CD8-positive, alpha-beta memory T cell (primary cell): ENCODE measurements around the gene PRICKLE2. TPM values are rescaled to one million over a fixed set of nuclear protein-coding genes. Genes with fewer than 3 reads are reported as not detected.

Experiments used
- CTCF ChIA-PET: fragments of 350-600 bp; sonication (Branson Sonifier 250); formaldehyde crosslinking; loops from one replicate; lab custom pipeline; 2021; ENCODE audit warnings: antibody characterized with exemption; lab: Charles Lee
- POLR2A ChIA-PET: fragments of 350-600 bp; sonication (Branson Sonifier 250); formaldehyde crosslinking; loops from one replicate; lab custom pipeline; 2021; ENCODE audit warnings: antibody characterized with exemption; lab: Charles Lee
- DNase-seq, 5 donors: peaks; one replicate each; pipeline versions ENCODE4 v3.0.0 to v3.0.0-alpha.2; 2020 to 2022; ENCODE audit warnings: mixed read lengths in 1 of 5
- H3K27ac ChIP-seq: one replicate; pipeline ENCODE4 v1.7.0; 2013; ENCODE audit warnings: low read depth, mild to moderate bottlenecking, low read length, moderate library complexity
- H3K27me3 ChIP-seq: 2 replicates; pipeline ENCODE4 v1.7.0; 2013; ENCODE audit warnings: low read length, mild to moderate bottlenecking; ENCODE audit not compliant: insufficient read depth, poor library complexity, severe bottlenecking
- H3K36me3 ChIP-seq: 2 replicates; pipeline ENCODE4 v1.7.0; 2013; ENCODE audit warnings: mild to moderate bottlenecking, low read length, moderate library complexity; ENCODE audit not compliant: insufficient read depth
- H3K4me1 ChIP-seq: 2 replicates; pipeline ENCODE4 v1.7.0; 2013; ENCODE audit warnings: mild to moderate bottlenecking, low read length, moderate library complexity; ENCODE audit not compliant: insufficient read depth
- H3K4me3 ChIP-seq: 2 replicates; pipeline ENCODE4 v1.7.0; 2013; ENCODE audit warnings: mild to moderate bottlenecking, low read length
- H3K9me3 ChIP-seq: 2 replicates; pipeline ENCODE4 v1.7.0; 2013; ENCODE audit warnings: mild to moderate bottlenecking, low read length
- H3K27ac Mint-ChIP-seq, 8 donors: one replicate each; pipeline ENCODE4 v1.8.0; 2020 to 2021; ENCODE audit warnings: mixed read lengths in 8 of 8, mild to moderate bottlenecking in 6 of 8, inconsistent platforms in 3 of 8, moderate library complexity in 3 of 8
- H3K27me3 Mint-ChIP-seq, 2 donors: one replicate each; pipeline ENCODE4 v1.8.0; 2020 to 2021; ENCODE audit warnings: mixed read lengths in 2 of 2, mild to moderate bottlenecking in 1 of 2, moderate library complexity in 1 of 2
- H3K36me3 Mint-ChIP-seq, 3 donors: one replicate each; pipeline ENCODE4 v1.8.0; 2020 to 2021; ENCODE audit warnings: mixed read lengths in 3 of 3, inconsistent platforms in 1 of 3, mild to moderate bottlenecking in 1 of 3
- H3K4me1 Mint-ChIP-seq, 3 donors: one replicate each; pipeline ENCODE4 v1.8.0; 2020 to 2021; ENCODE audit warnings: mixed read lengths in 3 of 3, inconsistent platforms in 1 of 3, mild to moderate bottlenecking in 1 of 3
- H3K4me3 Mint-ChIP-seq, 7 donors: one replicate each; pipeline ENCODE4 v1.8.0; 2020 to 2021; ENCODE audit warnings: mixed read lengths in 7 of 7, mild to moderate bottlenecking in 6 of 7, moderate library complexity in 4 of 7, inconsistent platforms in 2 of 7
- H3K9me3 Mint-ChIP-seq, 5 donors: one replicate each; pipeline ENCODE4 v1.8.0; 2020 to 2022; ENCODE audit warnings: mixed read lengths in 5 of 5, mild to moderate bottlenecking in 3 of 5, moderate library complexity in 2 of 5, inconsistent platforms in 1 of 5
- polyA plus RNA-seq: library from polyadenylated mRNA; unstranded; fragments of 300-500 nt; fragmentation: Illumina TruSeq; gene quantifications from one replicate; pipeline ENCODE4 v1.2.3, GENCODE V29; 2021
- total RNA-seq, 2 experiments: library from RNA; stranded (reverse); gene quantifications; one replicate each; pipeline ENCODE4 v1.2.3, GENCODE V29; 2021

PRICKLE2 gene
- total and polyA plus RNA-seq, 3 experiments from 2014 or later = not detected

DNA sequence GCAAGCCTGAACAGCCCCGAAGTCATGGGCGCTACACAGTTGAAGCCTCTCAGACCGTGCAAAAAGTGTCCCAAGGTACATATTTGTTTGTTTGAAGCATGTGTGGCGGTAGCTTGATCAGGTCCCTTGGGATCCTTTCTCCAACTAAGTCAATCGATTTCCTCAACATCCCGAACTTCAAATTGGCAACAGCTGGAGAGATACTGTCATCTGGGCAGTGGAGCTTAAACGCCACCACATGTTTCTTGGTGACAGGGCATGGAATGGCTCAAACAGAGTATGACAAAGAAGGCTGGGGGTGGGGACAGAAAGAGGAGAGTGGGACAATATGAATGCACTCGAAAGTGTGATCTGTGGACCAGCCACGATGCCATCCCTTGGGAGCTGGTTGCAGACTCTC, 117.0 kb downstream of the PRICKLE2 start:
- H3K4me3 Mint-ChIP-seq = no peak overlapping the region
- no peaks in the 10 kb centered on the region for H3K27me3 ChIP-seq
- CTCF ChIA-PET = no interaction called here
- DNase-seq = no peak
- H3K27ac Mint-ChIP-seq = no peak overlapping the region
- POLR2A ChIA-PET = no interaction called here
- no peak overlapping the region for H3K4me3 ChIP-seq
- peaks cover 0 to 6% (median 5%) of the 10 kb centered on the region in 5 donors for H3K9me3 Mint-ChIP-seq
- no peaks in the 10 kb centered on the region for H3K9me3 ChIP-seq
- peaks cover 0 to 1% (median 0%) of the 10 kb centered on the region in 3 donors for H3K36me3 Mint-ChIP-seq
- no peaks in the 10 kb centered on the region for H3K4me1 Mint-ChIP-seq
- no peak overlapping the region for H3K27ac ChIP-seq
- peaks cover 1 to 24% of the 10 kb centered on the region in 2 donors for H3K27me3 Mint-ChIP-seq
- no peaks in the 10 kb centered on the region for H3K36me3 ChIP-seq
- no peaks in the 10 kb centered on the region for H3K4me1 ChIP-seq

DNA sequence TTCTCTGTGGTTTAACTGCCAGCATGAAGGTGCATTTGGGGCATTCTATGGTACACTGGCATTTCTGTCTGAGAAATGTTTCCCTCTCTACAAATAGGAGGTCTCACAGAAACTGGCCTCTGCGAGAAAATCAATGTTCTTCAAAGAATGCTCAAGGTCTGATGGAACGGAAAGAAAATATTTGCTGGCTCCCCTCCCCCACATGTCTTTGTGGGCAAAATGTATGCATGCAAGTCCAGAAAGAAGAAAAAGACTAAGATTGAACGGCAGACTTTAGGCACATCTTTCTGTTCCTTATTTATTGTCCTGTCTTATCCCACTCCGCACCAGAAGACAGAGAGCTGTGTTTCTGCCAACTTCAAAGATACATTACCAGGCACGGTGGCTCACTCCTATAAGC, 118.1 kb downstream of the PRICKLE2 start:
- Mint-ChIP-seq H3K27ac (no peak overlapping the region), H3K4me1 (no peaks in the 10 kb centered on the region), H3K27me3 (peaks cover 1 to 26% of the 10 kb centered on the region in 2 donors), H3K9me3 (peaks cover 0 to under 1% (median under 1%) of the 10 kb centered on the region in 5 donors), H3K4me3 (no peak overlapping the region), H3K36me3 (no peaks in the 10 kb centered on the region)
- Histone ChIP-seq H3K27ac (no peak overlapping the region), H3K27me3 (no peaks in the 10 kb centered on the region), H3K36me3 (no peaks in the 10 kb centered on the region), H3K4me3 (no peak overlapping the region), H3K9me3 (no peaks in the 10 kb centered on the region), H3K4me1 (no peaks in the 10 kb centered on the region)
- ChIA-PET POLR2A (no interaction called here), CTCF (no interaction called here)
- no peak for DNase-seq

DNA sequence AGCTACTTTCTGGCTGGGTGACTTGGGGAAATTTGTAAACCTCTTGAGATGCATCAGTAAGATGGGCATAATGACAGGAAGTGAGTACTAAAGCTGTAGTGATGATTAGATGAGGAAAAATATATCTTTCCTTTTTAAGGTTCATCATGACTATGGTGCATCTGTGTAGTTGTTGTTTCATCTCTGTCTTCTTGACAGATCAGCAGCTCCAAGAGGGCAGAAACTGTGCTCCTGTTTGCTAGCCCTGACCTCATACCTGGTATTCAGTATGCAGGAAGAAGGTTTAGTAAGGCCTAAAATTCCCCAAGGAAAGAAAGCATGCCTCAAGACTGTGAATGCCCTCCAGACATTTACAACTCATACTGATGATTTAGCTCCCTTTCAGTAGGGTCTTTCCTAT, 119.5 kb downstream of the PRICKLE2 start:
- Histone ChIP-seq H3K27me3 (no peaks in the 10 kb centered on the region), H3K36me3 (no peaks in the 10 kb centered on the region), H3K9me3 (no peaks in the 10 kb centered on the region), H3K4me1 (no peaks in the 10 kb centered on the region), H3K4me3 (no peak overlapping the region), H3K27ac (no peak overlapping the region)
- ChIA-PET CTCF (no interaction called here), POLR2A (no interaction called here)
- H3K9me3 Mint-ChIP-seq = no peaks in the 10 kb centered on the region
- no peak for DNase-seq
- H3K4me3 Mint-ChIP-seq = no peak overlapping the region
- H3K27me3 Mint-ChIP-seq = peaks cover 1 to 21% of the 10 kb centered on the region in 2 donors
- no peak overlapping the region for H3K27ac Mint-ChIP-seq
- H3K36me3 Mint-ChIP-seq = no peaks in the 10 kb centered on the region
- H3K4me1 Mint-ChIP-seq = no peaks in the 10 kb centered on the region

DNA sequence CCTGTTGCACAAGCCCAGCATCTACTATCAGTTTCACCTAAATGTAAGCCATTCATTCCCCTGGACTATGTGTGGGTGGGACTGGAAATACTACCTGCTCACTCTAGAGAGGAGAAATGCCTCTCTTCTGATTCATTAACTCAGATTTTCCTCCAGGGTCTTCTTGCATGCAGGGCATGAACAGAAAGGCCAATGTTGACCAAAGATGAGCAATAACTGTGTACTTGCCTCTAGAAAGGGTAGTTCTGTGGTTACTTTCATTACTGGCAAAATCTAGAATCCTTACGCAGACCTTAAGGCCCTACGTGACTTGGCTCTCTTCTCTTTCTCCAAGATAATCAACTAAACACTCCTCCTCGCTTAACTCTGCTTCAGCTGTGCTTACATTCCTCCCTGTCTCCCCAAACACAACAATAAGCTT, 120.6 kb downstream of the PRICKLE2 start:
- POLR2A ChIA-PET = no interaction called here
- H3K27ac ChIP-seq = no peak overlapping the region
- H3K36me3 ChIP-seq = no peaks in the 10 kb centered on the region
- H3K27me3 Mint-ChIP-seq = peaks cover 1 to 16% of the 10 kb centered on the region in 2 donors
- H3K9me3 ChIP-seq = no peaks in the 10 kb centered on the region
- no peaks in the 10 kb centered on the region for H3K4me1 Mint-ChIP-seq
- no peaks in the 10 kb centered on the region for H3K36me3 Mint-ChIP-seq
- no peak overlapping the region for H3K27ac Mint-ChIP-seq
- no peak for DNase-seq
- no peak overlapping the region for H3K4me3 ChIP-seq
- H3K4me1 ChIP-seq = no peaks in the 10 kb centered on the region
- CTCF ChIA-PET = no interaction called here
- no peaks in the 10 kb centered on the region for H3K9me3 Mint-ChIP-seq
- H3K4me3 Mint-ChIP-seq = no peak overlapping the region
- H3K27me3 ChIP-seq = no peaks in the 10 kb centered on the region

DNA sequence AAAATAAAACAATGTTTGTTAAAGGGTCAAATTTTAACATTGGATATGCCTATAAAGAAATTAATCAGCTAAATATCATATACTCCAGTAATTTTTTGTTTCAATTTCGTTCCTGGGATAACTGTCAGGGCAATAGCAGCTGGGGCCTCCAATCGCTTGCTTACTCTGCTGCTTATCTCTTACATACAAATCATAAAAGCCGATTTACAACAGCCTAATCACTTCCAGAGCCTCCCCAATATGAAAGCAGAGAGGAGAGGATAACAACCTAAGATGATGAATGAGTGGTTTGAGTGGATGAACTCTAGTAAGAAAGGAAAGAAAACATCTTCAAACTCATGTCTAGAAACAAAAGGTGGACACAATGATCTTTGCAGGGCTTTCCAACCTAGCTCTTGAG, 121.3 kb downstream of the PRICKLE2 start:
- no peaks in the 10 kb centered on the region for H3K9me3 ChIP-seq
- H3K27me3 ChIP-seq = no peaks in the 10 kb centered on the region
- H3K36me3 ChIP-seq = no peaks in the 10 kb centered on the region
- H3K4me1 ChIP-seq = no peaks in the 10 kb centered on the region
- CTCF ChIA-PET = no interaction called here
- Mint-ChIP-seq H3K9me3 (no peaks in the 10 kb centered on the region), H3K4me1 (no peaks in the 10 kb centered on the region), H3K27ac (no peak overlapping the region), H3K27me3 (peaks cover 1 to 16% of the 10 kb centered on the region in 2 donors), H3K4me3 (no peak overlapping the region), H3K36me3 (no peaks in the 10 kb centered on the region)
- H3K4me3 ChIP-seq = no peak overlapping the region
- no peak overlapping the region for H3K27ac ChIP-seq
- no peak for DNase-seq
- POLR2A ChIA-PET = no interaction called here

DNA sequence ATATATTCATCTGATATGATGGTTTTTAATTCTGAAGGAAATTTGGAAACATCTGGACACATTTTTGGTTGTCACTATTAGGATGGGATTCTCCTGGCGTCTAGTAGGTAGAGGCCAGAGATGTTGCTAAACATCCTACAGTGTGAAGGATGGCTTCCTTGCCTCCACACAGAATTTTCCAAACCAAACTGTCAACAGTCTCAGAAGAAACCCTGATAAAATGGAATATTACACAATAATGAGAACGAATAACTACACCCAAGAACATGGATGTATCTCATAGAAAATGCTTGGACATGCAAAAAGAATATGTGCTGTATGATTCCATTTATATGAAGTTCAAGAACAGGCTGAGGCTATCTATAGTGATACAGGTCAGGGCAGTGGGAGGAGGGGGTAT, 122.1 kb downstream of the PRICKLE2 start:
- Mint-ChIP-seq H3K36me3 (no peaks in the 10 kb centered on the region), H3K27ac (no peak overlapping the region), H3K4me3 (no peak overlapping the region), H3K4me1 (no peaks in the 10 kb centered on the region), H3K27me3 (peaks cover 1 to 22% of the 10 kb centered on the region in 2 donors), H3K9me3 (no peaks in the 10 kb centered on the region)
- Histone ChIP-seq H3K4me3 (no peak overlapping the region), H3K4me1 (no peaks in the 10 kb centered on the region), H3K27ac (no peak overlapping the region), H3K9me3 (no peaks in the 10 kb centered on the region), H3K27me3 (no peaks in the 10 kb centered on the region), H3K36me3 (no peaks in the 10 kb centered on the region)
- ChIA-PET CTCF (no interaction called here), POLR2A (no interaction called here)
- DNase-seq = no peak

DNA sequence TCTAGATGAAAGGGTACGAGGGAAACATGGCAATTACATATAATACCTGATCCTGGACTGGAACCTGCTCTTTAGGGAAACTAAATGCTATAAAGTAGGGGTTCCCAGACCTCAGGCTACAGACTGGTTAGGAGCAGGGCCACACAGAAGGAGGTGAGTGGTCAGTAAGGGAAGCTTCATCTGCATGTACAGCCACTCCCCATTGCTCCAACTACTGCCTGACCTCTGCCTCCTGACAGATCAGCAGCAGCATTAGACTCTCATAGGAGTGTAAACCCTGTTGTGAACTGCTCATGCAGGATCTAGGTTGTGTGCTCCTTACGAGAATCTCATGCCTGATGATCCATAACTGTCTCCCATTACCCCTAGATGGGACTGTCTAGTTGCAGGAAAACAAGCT, 123.1 kb downstream of the PRICKLE2 start:
- Histone ChIP-seq H3K36me3 (no peaks in the 10 kb centered on the region), H3K9me3 (no peaks in the 10 kb centered on the region), H3K4me1 (no peaks in the 10 kb centered on the region), H3K27me3 (no peaks in the 10 kb centered on the region), H3K27ac (no peak overlapping the region), H3K4me3 (no peak overlapping the region)
- peaks cover 0 to 22% of the 10 kb centered on the region in 2 donors for H3K27me3 Mint-ChIP-seq
- ChIA-PET POLR2A (no interaction called here), CTCF (no interaction called here)
- no peaks in the 10 kb centered on the region for H3K9me3 Mint-ChIP-seq
- H3K27ac Mint-ChIP-seq = no peak overlapping the region
- no peaks in the 10 kb centered on the region for H3K4me1 Mint-ChIP-seq
- no peaks in the 10 kb centered on the region for H3K36me3 Mint-ChIP-seq
- H3K4me3 Mint-ChIP-seq = no peak overlapping the region
- DNase-seq = no peak

DNA sequence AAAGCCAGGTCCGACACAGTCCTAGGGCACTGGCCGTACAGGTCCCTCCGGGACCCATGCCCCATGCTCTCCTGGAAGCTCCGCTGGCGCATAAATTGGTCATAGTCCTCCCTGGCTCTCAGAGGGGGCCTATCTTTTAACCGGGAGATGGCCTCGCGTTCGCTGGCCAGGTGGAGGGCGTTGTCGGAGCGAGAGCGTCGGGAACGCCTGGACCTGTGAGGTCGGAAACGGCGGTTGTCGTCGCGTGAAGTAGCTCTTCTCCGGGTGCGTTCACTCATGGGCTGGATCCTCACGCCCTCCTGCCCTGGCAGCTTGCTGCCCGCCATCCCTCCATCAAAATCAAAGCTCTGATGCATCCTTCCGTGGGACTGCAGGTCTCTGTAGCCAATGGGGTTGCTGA, 126.0 kb downstream of the PRICKLE2 start:
- Mint-ChIP-seq H3K27ac (no peak overlapping the region), H3K36me3 (no peaks in the 10 kb centered on the region), H3K4me3 (no peak overlapping the region), H3K9me3 (no peaks in the 10 kb centered on the region), H3K27me3 (peaks cover 0 to 16% of the 10 kb centered on the region in 2 donors), H3K4me1 (no peaks in the 10 kb centered on the region)
- ChIA-PET CTCF (no interaction called here), POLR2A (no interaction called here)
- no peak for DNase-seq
- Histone ChIP-seq H3K36me3 (no peaks in the 10 kb centered on the region), H3K4me1 (no peaks in the 10 kb centered on the region), H3K27ac (no peak overlapping the region), H3K4me3 (no peak overlapping the region), H3K9me3 (no peaks in the 10 kb centered on the region), H3K27me3 (no peaks in the 10 kb centered on the region)

DNA sequence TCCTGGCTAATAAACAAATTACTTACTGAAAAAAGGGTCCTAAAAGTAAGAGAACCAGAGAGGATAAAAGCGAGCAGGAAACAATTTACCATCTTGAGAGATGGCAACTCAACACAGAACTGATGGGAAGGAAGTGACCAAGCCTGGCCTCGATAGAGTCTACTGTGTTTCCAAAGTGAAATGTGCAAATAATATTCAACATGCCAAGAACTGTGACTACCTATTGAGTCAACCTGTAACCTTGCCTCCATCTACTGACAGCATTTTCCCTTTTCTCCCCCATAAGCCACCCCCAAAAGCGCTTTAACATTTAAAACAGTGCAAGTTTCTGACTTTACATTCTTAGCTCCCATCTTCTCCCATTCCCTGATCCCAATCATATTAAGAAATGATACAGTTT, 126.6 kb downstream of the PRICKLE2 start:
- Mint-ChIP-seq H3K27ac (no peak overlapping the region), H3K36me3 (no peaks in the 10 kb centered on the region), H3K9me3 (no peaks in the 10 kb centered on the region), H3K27me3 (peaks cover 0 to 19% of the 10 kb centered on the region in 2 donors), H3K4me1 (no peaks in the 10 kb centered on the region), H3K4me3 (no peak overlapping the region)
- Histone ChIP-seq H3K4me3 (no peak overlapping the region), H3K27ac (no peak overlapping the region), H3K36me3 (no peaks in the 10 kb centered on the region), H3K9me3 (no peaks in the 10 kb centered on the region), H3K27me3 (no peaks in the 10 kb centered on the region), H3K4me1 (no peaks in the 10 kb centered on the region)
- CTCF ChIA-PET = no interaction called here
- POLR2A ChIA-PET = no interaction called here
- no peak for DNase-seq
